GM18499 (cell line): ENCODE results near the gene SOX18.

ENCODE experiments used
- ATAC-seq: cut with Tn5 transposase; IDR thresholded peaks from one replicate; pipeline ENCODE4 v1.9.1; 2021; ENCODE audit warnings: moderate number of reproducible peaks; ENCODE audit not compliant: insufficient read depth, unreplicated experiment

The SOX18 gene

GRCh38 chr20:64053841-64054661 is 4.6 kb upstream of the SOX18 start:
- ATAC-seq = no peak

DNA sequence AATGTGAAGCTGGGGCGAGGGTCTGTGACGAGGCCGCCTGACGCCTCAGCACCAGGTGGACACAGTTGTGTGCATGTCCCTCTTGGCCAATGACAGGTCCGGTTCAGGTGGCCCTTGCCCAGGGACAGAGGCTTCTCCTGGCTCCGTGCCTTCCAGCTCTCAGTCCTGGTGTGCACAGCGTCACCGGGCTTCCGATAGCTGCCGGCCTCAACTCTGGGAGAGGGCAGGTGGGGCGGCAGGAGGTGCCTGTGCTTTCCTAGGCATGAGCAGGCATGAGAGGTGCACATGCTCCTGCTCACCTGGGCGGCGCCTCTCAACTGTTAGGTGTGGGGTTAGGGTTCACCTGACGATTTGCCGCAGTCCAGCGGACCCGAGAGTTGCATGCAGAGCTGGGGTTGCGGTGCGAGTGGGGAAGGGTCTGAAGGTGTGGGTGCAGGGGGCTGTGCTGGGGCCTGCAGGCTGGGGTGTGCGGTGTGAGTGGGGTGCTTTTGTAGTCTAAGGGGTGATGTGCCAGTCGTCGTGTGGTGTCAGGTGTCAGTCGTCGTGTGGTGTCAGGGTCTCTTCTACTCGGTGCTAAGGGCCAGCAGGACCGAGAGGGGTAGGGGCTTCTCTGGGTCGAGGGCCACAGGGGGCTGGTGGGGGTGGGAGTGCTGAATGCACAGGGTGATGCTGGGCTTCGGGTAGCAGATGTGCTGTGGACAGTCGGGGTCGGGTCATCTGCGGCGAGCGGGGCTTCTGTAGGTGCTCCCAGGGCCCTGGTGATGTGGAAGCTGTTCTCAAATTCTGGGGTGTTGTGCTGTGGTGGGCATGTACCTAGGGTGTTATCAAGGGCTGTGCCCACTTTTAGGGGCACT is 3.8 kb upstream of the SOX18 start:
- ATAC-seq = no peak

GRCh38 chr20:64052326-64052722 is 2.9 kb upstream of the SOX18 start:
- ATAC-seq = no peak

GRCh38 chr20:64051561-64052325 is 2.3 kb upstream of the SOX18 start:
- no peak for ATAC-seq

GRCh38 chr20:64051033-64051452 is 1.6 kb upstream of the SOX18 start:
- ATAC-seq = no peak

DNA sequence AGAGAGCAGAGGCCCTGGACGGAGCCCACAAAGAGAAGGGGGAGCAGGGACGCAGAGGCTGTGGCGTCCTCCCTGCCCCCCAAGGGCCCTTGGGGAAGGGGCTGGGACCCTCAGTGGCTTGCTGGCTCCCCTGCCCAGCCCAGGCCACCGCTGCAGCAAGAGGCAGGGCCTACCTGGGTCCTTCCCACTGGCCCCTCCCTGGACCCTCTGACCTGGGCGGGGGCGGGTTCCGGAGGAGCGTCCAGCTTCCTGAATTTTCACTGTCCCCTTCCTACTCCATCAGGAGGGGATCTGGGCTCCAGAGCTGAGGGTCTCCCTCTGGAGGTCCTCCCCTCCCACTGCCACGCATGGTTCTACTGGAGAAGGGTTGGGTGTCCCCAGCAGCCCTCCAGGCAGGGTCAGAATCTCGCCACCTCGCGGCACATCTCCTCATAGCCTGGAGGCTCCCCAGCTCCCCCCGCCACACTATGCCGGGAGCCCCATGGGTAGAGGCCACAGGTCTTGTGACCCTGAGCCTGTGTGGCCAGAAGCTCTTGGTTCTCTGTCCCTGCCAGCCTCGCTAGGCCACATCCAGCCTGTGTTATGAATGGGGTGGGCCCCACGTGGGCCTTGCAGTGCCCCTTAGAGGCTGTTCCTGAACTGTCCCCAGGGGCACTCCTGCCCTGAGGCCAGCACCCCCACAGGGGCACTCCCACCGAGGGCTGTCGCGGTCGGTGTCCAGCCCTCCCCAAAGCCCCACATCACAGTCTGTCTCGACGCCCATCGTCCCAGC is 1.0 kb upstream of the SOX18 start:
- ATAC-seq = no peak

DNA sequence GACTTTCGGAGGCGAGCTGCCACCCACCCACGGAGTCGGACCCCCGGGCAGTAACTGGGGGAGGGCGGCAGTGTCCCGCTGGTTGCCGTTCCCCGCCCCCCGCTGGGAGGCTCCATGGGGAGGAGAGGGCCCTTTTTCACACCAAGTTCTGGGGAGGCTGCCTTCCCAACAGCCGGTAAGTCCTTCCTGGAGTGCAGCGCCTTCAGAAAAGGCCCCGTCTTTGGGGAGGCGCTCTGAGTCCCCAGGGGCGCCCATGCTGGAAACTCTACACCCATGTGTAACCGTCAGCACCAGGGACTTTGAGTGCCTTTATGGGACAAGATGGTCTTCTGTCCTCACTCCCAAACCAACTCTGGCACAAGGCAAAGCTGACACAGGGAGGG is 430 bp upstream of the SOX18 start:
- no peak for ATAC-seq

- ATAC-seq = no peak
Measured at GRCh38 chr20:64048402-64049044, 916 bp downstream of the SOX18 start.

- ATAC-seq = no peak
Measured at GRCh38 chr20:64047968-64048401, 1.5 kb downstream of the SOX18 start.

DNA sequence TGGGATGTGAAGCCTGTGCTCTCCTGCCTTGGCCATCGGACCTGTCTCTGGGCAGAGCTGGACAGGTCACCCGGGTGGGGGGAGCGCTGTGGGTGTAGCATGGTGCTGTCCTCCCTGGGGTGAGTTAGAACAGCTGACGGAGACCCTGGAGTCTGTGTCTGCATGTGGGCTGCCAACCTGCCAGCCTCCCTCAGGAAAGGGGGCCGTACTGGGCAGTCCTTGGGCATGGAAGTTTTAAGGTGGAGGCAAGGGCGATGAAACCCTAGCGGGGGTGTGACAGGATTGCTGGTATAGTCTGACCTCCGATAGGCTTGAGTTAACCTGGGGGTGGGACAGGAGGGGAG is 2.4 kb downstream of the SOX18 start:
- no peak for ATAC-seq

GRCh38 chr20:64045346-64046011 is 4.0 kb downstream of the SOX18 start:
- ATAC-seq = no peak

- ATAC-seq = no peak
Measured at GRCh38 chr20:64044484-64045247, 4.8 kb downstream of the SOX18 start.

DNA sequence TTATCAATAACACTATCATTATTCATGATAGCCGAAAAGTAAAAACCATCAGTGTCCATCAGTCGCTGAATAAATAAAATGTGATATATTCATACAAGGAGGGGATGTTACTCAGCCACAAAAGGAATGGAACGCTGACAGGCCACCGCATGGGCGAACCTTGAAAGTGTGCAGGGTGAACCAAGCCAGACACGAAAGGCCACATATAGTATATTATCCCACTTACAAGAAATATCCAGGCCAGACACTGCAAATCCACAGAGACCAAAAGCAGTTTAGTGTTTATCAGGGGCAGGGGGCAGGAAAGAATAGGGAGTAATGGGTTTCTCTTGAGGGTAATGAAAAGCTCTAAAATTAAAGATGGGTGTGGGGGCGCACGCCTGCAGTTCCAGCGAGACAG is 5.7 kb downstream of the SOX18 start:
- ATAC-seq = no peak

DNA sequence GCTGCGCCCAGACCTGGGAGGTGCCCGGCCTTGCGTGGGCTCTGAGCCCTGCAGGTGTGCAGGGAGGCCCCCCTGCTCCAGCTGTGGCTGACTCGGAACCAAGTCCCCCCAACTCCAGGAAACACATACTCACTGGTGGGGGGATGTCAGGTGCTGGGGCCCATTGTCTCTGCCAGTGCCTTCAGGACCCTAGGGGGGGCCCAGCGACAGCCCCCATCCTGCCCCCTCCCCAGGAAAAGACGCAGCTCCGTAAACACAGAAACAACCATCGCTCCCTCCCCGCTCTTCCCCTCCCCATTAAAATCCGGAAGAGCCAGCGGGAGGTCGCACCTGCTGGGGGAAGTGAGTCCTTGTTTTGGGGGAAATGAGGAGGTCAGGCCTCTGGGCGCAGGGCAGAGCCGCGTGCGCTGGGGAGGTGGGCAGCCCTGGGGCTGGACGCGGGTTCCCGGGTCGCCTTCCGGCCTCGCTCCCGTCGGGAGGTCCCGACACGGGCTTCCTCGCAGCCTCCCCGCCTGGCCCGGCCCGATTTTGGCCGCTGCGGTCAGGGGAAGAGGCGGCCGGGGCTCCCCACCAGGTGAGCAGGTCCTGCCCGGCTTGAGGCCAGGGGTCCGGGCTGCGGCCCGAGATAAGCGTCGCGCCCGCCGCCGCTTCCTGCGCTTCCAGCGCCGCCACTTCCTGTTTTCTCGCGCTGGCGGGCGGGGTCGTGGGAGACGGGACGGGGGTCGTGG is 7.2 kb downstream of the SOX18 start:
- no peak for ATAC-seq

GRCh38 chr20:64041781-64042053 is 7.7 kb downstream of the SOX18 start:
- ATAC-seq = no peak

DNA sequence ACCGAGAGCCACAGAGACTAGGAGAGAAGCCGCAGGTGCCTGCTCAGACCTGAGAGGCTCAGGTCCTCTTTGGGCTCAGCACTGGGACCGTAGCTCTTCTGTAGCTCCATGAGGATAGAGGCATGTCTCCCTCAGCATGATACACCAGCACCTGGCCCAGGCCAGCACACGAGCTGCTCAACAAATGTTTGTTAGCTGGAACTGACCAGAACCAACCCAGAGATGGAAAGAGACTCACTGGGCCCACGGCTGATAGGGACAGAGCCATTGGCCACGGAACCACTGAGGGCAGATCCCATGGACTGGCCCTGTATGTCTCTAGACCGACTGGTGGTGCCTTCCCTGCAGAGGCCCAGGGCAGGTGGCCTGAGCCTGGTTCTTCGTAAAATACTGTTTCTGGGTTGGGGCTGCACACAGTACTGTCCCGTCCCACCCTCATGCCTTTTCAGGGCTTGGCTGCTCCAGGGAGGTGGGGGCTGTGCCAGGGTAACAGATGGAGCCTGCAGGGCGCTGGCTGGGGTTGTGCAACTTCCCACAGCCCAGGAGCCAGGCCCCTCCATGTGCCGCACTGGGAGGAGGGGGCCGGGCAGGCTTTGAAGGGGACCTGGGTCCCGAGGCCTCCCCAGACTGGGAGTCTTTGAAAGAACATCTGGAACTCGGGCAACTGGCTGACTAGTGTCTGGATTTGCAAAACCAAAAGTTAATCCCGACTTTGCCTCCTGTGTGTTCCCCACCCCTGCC is 8.2 kb downstream of the SOX18 start:
- ATAC-seq = no peak
